SK-N-SH treated with all-trans-retinoic acid at 6 μM for 48 hours (cell line): ENCODE results near the gene SLC35F3.

Experiments used
- ATAC-seq: fragments of 200-7000 bp; cut with Tn5 transposase; 3 replicates; pipeline ENCODE4 v1.9.1; 2020; ENCODE audit warnings: mild to moderate bottlenecking, moderate library complexity
- ARNTL ChIP-seq: fragments of 450-650 bp; formaldehyde crosslinking; IDR thresholded peaks from 2 replicates; pipeline ENCODE4 v1.5.0; 2020; ENCODE audit warnings: low read depth, mild to moderate bottlenecking, moderate library complexity, borderline replicate concordance
- BACH2 ChIP-seq: fragments of 250-450 bp; sonication (Bioruptor Pico); IDR thresholded peaks from 2 replicates; pipeline ENCODE4 v1.9.0; 2021; ENCODE audit warnings: mild to moderate bottlenecking, borderline replicate concordance
- CSDC2 ChIP-seq: fragments of 250-450 bp; sonication (Bioruptor Pico); IDR thresholded peaks from 2 replicates; pipeline ENCODE4 v1.5.0; 2020; ENCODE audit warnings: mild to moderate bottlenecking, moderate library complexity
- ESRRG ChIP-seq: fragments of 250-450 bp; sonication (Bioruptor Pico); IDR thresholded peaks from 2 replicates; pipeline ENCODE4 v1.6.1; 2021; ENCODE audit warnings: mild to moderate bottlenecking
- GLIS3 ChIP-seq: fragments of 250-450 bp; sonication (Bioruptor Pico); IDR thresholded peaks from 2 replicates; pipeline ENCODE4 v1.5.0; 2020; ENCODE audit warnings: mild to moderate bottlenecking, moderate library complexity
- ISL1 ChIP-seq: fragments of 250-450 bp; sonication (Bioruptor Pico); IDR thresholded peaks from 2 replicates; pipeline ENCODE4 v2.1.2; 2022; ENCODE audit warnings: mild to moderate bottlenecking, moderate library complexity
- OSR1 ChIP-seq: fragments of 250-450 bp; sonication (Bioruptor Pico); IDR thresholded peaks from 2 replicates; pipeline ENCODE4 v1.8.0; 2022; ENCODE audit warnings: moderate library complexity, mild to moderate bottlenecking, inconsistent platforms
- PPARA ChIP-seq: fragments of 250-450 bp; sonication (Bioruptor Pico); IDR thresholded peaks from 2 replicates; pipeline ENCODE4 v1.5.0; 2020; ENCODE audit warnings: mild to moderate bottlenecking, borderline replicate concordance
- RARB ChIP-seq: fragments of 250-450 bp; sonication (Bioruptor Pico); IDR thresholded peaks from 2 replicates; pipeline ENCODE4 v1.8.0; 2021; ENCODE audit warnings: mild to moderate bottlenecking, moderate library complexity
- TCF4 ChIP-seq: fragments of 250-450 bp; sonication (Bioruptor Pico); IDR thresholded peaks from 2 replicates; pipeline ENCODE4 v1.8.0; 2021; ENCODE audit warnings: mild to moderate bottlenecking, moderate library complexity, borderline replicate concordance
- ZC3H10 ChIP-seq: fragments of 250-450 bp; sonication (Bioruptor Pico); IDR thresholded peaks from 2 replicates; pipeline ENCODE4 v1.5.1; 2021; ENCODE audit warnings: mild to moderate bottlenecking, moderate library complexity
- ZFP3 ChIP-seq: fragments of 250-450 bp; sonication (Bioruptor Pico); IDR thresholded peaks from 2 replicates; pipeline ENCODE4 v1.5.0; 2020; ENCODE audit warnings: mild to moderate bottlenecking, moderate library complexity
- ZNF565 ChIP-seq: fragments of 450-650 bp; formaldehyde crosslinking; conservative IDR thresholded peaks from 2 replicates; pipeline ENCODE4 v1.5.0; 2020; ENCODE audit warnings: low read depth, mild to moderate bottlenecking, moderate library complexity
- ZNF70 ChIP-seq: fragments of 450-650 bp; formaldehyde crosslinking; IDR thresholded peaks from 2 replicates; pipeline ENCODE4 v1.5.0; 2020; ENCODE audit warnings: mild to moderate bottlenecking, moderate library complexity
- TF ChIP-seq, protein P1 (sequence below): fragments of 250-450 bp; sonication (Bioruptor Pico); IDR thresholded peaks from 2 replicates; pipeline ENCODE4 v1.8.0; 2021; ENCODE audit warnings: low read depth, mild to moderate bottlenecking, moderate library complexity, borderline replicate concordance
- TF ChIP-seq, protein P2 (sequence below): fragments of 250-450 bp; sonication (Bioruptor Pico); IDR thresholded peaks from 2 replicates; pipeline ENCODE4 v1.5.1; 2021; ENCODE audit warnings: mild to moderate bottlenecking, moderate library complexity
- TF ChIP-seq, protein P3 (sequence below): fragments of 250-450 bp; sonication (Bioruptor Pico); IDR thresholded peaks from 2 replicates; pipeline ENCODE4 v1.8.0; 2020; ENCODE audit warnings: mild to moderate bottlenecking, moderate library complexity, borderline replicate concordance
- TF ChIP-seq, protein P4 (sequence below): fragments of 250-450 bp; sonication (Bioruptor Pico); IDR thresholded peaks from 2 replicates; pipeline ENCODE4 v1.5.0; 2020; ENCODE audit warnings: mild to moderate bottlenecking, moderate library complexity
- TF ChIP-seq, protein P5 (sequence below): fragments of 250-450 bp; sonication (Bioruptor Pico); IDR thresholded peaks from 2 replicates; pipeline ENCODE4 v1.5.1; 2020; ENCODE audit warnings: low read depth, mild to moderate bottlenecking, moderate library complexity

Gene SLC35F3

DNA sequence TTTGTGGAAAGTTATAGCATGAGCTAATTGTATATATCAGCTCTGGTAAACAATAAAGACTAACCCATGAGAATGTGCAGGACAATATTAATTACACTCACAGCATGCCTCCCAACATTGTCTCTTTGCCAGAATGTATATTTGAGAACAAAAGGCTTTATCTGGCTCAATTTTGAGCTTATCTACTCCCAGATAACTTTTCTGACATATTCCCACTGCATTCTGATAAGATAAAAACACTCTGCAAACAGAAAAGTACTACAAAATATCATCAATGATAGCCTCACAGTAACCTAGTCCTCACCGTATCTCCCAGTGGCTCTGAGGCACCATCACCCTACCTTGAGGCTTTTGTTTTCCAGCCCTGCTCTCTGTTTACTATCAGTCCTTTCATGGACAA is 188.6 kb downstream of the SLC35F3 start:
- TF ChIP-seq GLIS3 (CRISPR knock-in tag) (no peak), ZNF565 (CRISPR knock-in tag) (no peak)
- no peak; the same call in 2 of the 3 replicates for ATAC-seq

DNA sequence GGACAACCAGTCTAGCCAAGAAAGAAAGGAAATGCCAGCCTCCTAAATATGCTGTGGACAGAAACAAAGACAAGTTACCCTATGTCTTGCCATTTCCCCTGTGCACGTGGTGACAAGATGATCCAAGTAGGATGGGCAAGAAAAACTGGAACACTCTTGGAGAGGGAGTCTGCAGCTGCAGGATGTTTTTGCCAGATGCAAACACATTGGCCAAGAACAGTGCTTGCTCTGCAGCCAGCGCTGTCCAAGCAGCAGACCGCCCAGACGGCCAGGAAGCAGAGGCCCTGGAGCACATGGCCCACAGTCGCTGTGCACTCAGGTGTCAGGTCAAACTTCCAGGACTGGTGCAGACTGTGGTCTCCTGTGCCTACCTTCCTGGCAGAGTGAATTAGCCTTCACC is 189.3 kb downstream of the SLC35F3 start:
- TF ChIP-seq, protein P1, sequence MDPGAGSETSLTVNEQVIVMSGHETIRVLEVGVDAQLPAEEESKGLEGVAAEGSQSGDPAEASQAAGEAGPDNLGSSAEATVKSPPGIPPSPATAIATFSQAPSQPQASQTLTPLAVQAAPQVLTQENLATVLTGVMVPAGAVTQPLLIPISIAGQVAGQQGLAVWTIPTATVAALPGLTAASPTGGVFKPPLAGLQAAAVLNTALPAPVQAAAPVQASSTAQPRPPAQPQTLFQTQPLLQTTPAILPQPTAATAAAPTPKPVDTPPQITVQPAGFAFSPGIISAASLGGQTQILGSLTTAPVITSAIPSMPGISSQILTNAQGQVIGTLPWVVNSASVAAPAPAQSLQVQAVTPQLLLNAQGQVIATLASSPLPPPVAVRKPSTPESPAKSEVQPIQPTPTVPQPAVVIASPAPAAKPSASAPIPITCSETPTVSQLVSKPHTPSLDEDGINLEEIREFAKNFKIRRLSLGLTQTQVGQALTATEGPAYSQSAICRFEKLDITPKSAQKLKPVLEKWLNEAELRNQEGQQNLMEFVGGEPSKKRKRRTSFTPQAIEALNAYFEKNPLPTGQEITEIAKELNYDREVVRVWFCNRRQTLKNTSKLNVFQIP (CRISPR knock-in tag): no peak
- TF ChIP-seq TCF4 (CRISPR knock-in tag): peak; percentile 12; the same call in 1 of the 2 replicates
- TF ChIP-seq ARNTL (CRISPR knock-in tag): no peak
- ATAC-seq: peak; percentile 32; the same call in 2 of the 3 replicates

DNA sequence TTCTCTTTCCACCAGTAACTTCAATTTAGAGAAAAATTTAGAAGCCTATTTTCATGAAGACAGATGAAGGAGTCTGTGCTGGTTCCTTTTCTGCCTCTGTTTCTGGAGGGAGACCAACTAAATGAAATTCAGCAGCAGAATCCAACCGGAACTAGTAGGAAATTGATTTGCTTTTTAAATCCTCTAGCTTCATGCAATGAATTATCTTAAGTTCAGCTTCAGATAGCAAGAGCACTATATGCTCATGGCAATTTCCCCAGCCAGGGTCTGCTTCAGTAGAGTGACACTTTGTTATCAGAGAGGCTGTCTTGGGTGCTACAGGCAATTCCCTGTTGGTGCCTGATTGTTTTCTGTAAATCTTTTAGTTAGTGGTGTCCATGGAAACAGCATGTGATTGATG is 189.7 kb downstream of the SLC35F3 start:
- ATAC-seq: no peak
- TF ChIP-seq ARNTL (CRISPR knock-in tag) (no peak), ZNF70 (no peak), GLIS3 (CRISPR knock-in tag) (no peak), ZFP3 (CRISPR knock-in tag) (no peak), ESRRG (CRISPR knock-in tag) (no peak), RARB (CRISPR knock-in tag) (no peak), ZNF565 (CRISPR knock-in tag) (no peak), ISL1 (CRISPR knock-in tag) (no peak), ZC3H10 (CRISPR knock-in tag) (no peak), CSDC2 (no peak)
- TF ChIP-seq, protein P2, sequence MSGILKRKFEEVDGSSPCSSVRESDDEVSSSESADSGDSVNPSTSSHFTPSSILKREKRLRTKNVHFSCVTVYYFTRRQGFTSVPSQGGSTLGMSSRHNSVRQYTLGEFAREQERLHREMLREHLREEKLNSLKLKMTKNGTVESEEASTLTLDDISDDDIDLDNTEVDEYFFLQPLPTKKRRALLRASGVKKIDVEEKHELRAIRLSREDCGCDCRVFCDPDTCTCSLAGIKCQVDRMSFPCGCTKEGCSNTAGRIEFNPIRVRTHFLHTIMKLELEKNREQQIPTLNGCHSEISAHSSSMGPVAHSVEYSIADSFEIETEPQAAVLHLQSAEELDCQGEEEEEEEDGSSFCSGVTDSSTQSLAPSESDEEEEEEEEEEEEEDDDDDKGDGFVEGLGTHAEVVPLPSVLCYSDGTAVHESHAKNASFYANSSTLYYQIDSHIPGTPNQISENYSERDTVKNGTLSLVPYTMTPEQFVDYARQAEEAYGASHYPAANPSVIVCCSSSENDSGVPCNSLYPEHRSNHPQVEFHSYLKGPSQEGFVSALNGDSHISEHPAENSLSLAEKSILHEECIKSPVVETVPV: no peak
- TF ChIP-seq, protein P3, sequence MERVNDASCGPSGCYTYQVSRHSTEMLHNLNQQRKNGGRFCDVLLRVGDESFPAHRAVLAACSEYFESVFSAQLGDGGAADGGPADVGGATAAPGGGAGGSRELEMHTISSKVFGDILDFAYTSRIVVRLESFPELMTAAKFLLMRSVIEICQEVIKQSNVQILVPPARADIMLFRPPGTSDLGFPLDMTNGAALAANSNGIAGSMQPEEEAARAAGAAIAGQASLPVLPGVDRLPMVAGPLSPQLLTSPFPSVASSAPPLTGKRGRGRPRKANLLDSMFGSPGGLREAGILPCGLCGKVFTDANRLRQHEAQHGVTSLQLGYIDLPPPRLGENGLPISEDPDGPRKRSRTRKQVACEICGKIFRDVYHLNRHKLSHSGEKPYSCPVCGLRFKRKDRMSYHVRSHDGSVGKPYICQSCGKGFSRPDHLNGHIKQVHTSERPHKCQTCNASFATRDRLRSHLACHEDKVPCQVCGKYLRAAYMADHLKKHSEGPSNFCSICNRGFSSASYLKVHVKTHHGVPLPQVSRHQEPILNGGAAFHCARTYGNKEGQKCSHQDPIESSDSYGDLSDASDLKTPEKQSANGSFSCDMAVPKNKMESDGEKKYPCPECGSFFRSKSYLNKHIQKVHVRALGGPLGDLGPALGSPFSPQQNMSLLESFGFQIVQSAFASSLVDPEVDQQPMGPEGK (CRISPR knock-in tag): no peak
- TF ChIP-seq, protein P4, sequence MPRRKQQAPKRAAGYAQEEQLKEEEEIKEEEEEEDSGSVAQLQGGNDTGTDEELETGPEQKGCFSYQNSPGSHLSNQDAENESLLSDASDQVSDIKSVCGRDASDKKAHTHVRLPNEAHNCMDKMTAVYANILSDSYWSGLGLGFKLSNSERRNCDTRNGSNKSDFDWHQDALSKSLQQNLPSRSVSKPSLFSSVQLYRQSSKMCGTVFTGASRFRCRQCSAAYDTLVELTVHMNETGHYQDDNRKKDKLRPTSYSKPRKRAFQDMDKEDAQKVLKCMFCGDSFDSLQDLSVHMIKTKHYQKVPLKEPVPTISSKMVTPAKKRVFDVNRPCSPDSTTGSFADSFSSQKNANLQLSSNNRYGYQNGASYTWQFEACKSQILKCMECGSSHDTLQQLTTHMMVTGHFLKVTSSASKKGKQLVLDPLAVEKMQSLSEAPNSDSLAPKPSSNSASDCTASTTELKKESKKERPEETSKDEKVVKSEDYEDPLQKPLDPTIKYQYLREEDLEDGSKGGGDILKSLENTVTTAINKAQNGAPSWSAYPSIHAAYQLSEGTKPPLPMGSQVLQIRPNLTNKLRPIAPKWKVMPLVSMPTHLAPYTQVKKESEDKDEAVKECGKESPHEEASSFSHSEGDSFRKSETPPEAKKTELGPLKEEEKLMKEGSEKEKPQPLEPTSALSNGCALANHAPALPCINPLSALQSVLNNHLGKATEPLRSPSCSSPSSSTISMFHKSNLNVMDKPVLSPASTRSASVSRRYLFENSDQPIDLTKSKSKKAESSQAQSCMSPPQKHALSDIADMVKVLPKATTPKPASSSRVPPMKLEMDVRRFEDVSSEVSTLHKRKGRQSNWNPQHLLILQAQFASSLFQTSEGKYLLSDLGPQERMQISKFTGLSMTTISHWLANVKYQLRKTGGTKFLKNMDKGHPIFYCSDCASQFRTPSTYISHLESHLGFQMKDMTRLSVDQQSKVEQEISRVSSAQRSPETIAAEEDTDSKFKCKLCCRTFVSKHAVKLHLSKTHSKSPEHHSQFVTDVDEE: no peak
- TF ChIP-seq, protein P5, sequence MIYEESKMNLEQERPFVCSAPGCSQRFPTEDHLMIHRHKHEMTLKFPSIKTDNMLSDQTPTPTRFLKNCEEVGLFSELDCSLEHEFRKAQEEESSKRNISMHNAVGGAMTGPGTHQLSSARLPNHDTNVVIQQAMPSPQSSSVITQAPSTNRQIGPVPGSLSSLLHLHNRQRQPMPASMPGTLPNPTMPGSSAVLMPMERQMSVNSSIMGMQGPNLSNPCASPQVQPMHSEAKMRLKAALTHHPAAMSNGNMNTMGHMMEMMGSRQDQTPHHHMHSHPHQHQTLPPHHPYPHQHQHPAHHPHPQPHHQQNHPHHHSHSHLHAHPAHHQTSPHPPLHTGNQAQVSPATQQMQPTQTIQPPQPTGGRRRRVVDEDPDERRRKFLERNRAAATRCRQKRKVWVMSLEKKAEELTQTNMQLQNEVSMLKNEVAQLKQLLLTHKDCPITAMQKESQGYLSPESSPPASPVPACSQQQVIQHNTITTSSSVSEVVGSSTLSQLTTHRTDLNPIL (CRISPR knock-in tag): no peak

DNA sequence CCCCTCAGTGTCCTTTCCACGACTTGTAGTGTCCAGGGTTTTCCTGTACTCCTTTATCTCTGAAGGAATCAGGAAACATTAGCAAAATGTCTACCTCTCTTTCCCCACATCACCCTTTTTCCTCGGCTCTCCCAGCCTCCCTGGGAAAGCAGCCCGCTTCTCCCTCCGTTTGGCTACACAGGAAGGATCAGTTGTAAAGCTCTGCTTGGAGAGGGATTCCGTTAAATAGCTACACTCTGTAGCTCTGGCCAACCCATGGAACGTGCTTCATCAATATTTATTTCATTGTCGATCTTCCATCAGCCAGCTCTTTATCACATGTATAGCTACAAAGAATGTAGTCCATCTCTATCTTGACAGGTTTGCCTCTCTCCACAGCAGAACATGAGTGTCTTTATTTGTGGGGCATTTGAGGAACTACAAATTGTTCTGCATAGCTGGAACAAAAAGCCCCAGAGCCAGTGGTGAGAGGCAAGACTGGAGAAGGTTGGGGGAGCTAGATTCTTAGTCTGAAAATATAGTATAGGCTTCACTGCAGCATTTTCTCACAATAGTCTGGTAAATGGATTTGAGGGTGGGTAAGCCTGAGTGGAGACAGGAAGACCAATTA is 191.8 kb downstream of the SLC35F3 start:
- no peak for ATAC-seq
- TF ChIP-seq ISL1 (CRISPR knock-in tag): no peak
- TF ChIP-seq, protein P4: no peak
- TF ChIP-seq BACH2 (CRISPR knock-in tag): no peak
- no peak for TF ChIP-seq PPARA (CRISPR knock-in tag)
- no peak for TF ChIP-seq OSR1
- TF ChIP-seq RARB (CRISPR knock-in tag): no peak
- no peak for TF ChIP-seq ESRRG (CRISPR knock-in tag)
- no peak for TF ChIP-seq CSDC2
- no peak for TF ChIP-seq ZNF565 (CRISPR knock-in tag)
- TF ChIP-seq, all 23 proteins: peak for 0
